WTC11 (cell line): Measurements from ENCODE around the gene OR2V2. TPM values are rescaled to one million over a fixed set of nuclear protein-coding genes. Genes with fewer than 3 reads are reported as not detected.

Experiments
- ATAC-seq: fragments of 200-7000 bp; cut with Tn5 transposase; 2 replicates; pipeline ENCODE4 v1.10.0; 2021; ENCODE audit warnings: mild to moderate bottlenecking, moderate library complexity
- CTCF ChIA-PET: fragments of 300-600 bp; sonication (Branson Sonifier 250); formaldehyde crosslinking; loops from one replicate; lab custom pipeline; 2021; ENCODE audit warnings: antibody characterized with exemption; lab: Charles Lee
- POLR2A ChIA-PET: fragments of 350-600 bp; sonication (Branson Sonifier 250); formaldehyde crosslinking; loops from one replicate; lab custom pipeline; 2021; ENCODE audit warnings: antibody characterized with exemption; lab: Charles Lee
- DNase-seq: peaks from one replicate; pipeline ENCODE4 v3.0.0; 2021; ENCODE audit warnings: low spot score
- H3K27ac Mint-ChIP-seq: 2 replicates; pipeline ENCODE4 v1.8.0; 2021; ENCODE audit warnings: mixed read lengths
- H3K27me3 Mint-ChIP-seq: 2 replicates; pipeline ENCODE4 v1.8.0; 2021; ENCODE audit warnings: low read depth, mild to moderate bottlenecking, moderate library complexity, mixed read lengths
- H3K36me3 Mint-ChIP-seq: 2 replicates; pipeline ENCODE4 v1.8.0; 2021; ENCODE audit warnings: mixed read lengths
- H3K4me1 Mint-ChIP-seq: 2 replicates; pipeline ENCODE4 v1.8.0; 2022; ENCODE audit warnings: mixed read lengths
- H3K4me3 Mint-ChIP-seq: 2 replicates; pipeline ENCODE4 v1.8.0; 2021; ENCODE audit warnings: mild to moderate bottlenecking, moderate library complexity, mixed read lengths
- H3K9me3 Mint-ChIP-seq: 2 replicates; pipeline ENCODE4 v1.8.0; 2021; ENCODE audit warnings: mixed read lengths
- ESRRA ChIP-seq: sonication (generic); formaldehyde crosslinking; IDR thresholded peaks from 2 replicates; pipeline ENCODE4 v1.8.1; 2022; ENCODE audit warnings: mild to moderate bottlenecking, missing genetic modification reagents, borderline replicate concordance
- FOXJ3 ChIP-seq: sonication (generic); formaldehyde crosslinking; IDR thresholded peaks from 2 replicates; pipeline ENCODE4 v1.9.0; 2021; ENCODE audit warnings: missing genetic modification reagents, mild to moderate bottlenecking, borderline replicate concordance
- KAT7 ChIP-seq: sonication (generic); formaldehyde crosslinking; IDR thresholded peaks from 2 replicates; pipeline ENCODE4 v1.8.1; 2023; ENCODE audit warnings: missing genetic modification reagents, mild to moderate bottlenecking, borderline replicate concordance
- NFE2L1 ChIP-seq: sonication (generic); formaldehyde crosslinking; IDR thresholded peaks from 2 replicates; pipeline ENCODE4 v1.8.1; 2023; ENCODE audit warnings: missing genetic modification reagents
- NR1H2 ChIP-seq: sonication (generic); formaldehyde crosslinking; IDR thresholded peaks from 2 replicates; pipeline ENCODE4 v1.9.0; 2021; ENCODE audit warnings: mild to moderate bottlenecking, moderate library complexity, missing genetic modification reagents
- NR2C2 ChIP-seq: sonication (generic); formaldehyde crosslinking; IDR thresholded peaks from 2 replicates; pipeline ENCODE4 v1.8.0; 2022; ENCODE audit warnings: mild to moderate bottlenecking, missing genetic modification reagents
- RORB ChIP-seq: fragments of 250-450 bp; sonication (Bioruptor Pico); IDR thresholded peaks from 2 replicates; pipeline ENCODE4 v1.9.0; 2021; ENCODE audit warnings: mild to moderate bottlenecking
- SMAD4 ChIP-seq: sonication (generic); formaldehyde crosslinking; IDR thresholded peaks from 2 replicates; pipeline ENCODE4 v1.8.0; 2022; ENCODE audit warnings: mild to moderate bottlenecking, missing genetic modification reagents
- ZNF121 ChIP-seq: sonication (generic); formaldehyde crosslinking; IDR thresholded peaks from 2 replicates; pipeline ENCODE4 v1.8.0; 2023; ENCODE audit warnings: missing genetic modification reagents
- ZNF219 ChIP-seq: sonication (generic); formaldehyde crosslinking; IDR thresholded peaks from 2 replicates; pipeline ENCODE4 v1.8.0; 2023; ENCODE audit warnings: missing genetic modification reagents, mild to moderate bottlenecking, borderline replicate concordance
- ZNF671 ChIP-seq: fragments of 250-450 bp; sonication (Bioruptor Pico); IDR thresholded peaks from 2 replicates; pipeline ENCODE4 v1.8.0; 2021; ENCODE audit warnings: mild to moderate bottlenecking
- total RNA-seq: library from RNA; stranded (reverse); gene quantifications from 3 replicates; pipeline ENCODE4 v1.2.3, GENCODE V29; 2021
- TF ChIP-seq, protein P1 (sequence below): fragments of 250-450 bp; sonication (Bioruptor Pico); conservative IDR thresholded peaks from 2 replicates; pipeline ENCODE4 v1.9.0; 2021; ENCODE audit warnings: mild to moderate bottlenecking
- TF ChIP-seq, protein P2 (sequence below): sonication (generic); formaldehyde crosslinking; IDR thresholded peaks from 2 replicates; pipeline ENCODE4 v1.8.1; 2023; ENCODE audit warnings: mild to moderate bottlenecking, missing genetic modification reagents
- TF ChIP-seq, protein P3 (sequence below): sonication (generic); formaldehyde crosslinking; IDR thresholded peaks from 2 replicates; pipeline ENCODE4 v1.8.0; 2023; ENCODE audit warnings: missing genetic modification reagents
- TF ChIP-seq, protein P4 (sequence below): fragments of 200-600 bp; IDR thresholded peaks from 2 replicates; pipeline ENCODE4 v1.8.0; 2022; ENCODE audit warnings: antibody characterized with exemption
- TF ChIP-seq, protein P5 (sequence below): fragments of 250-450 bp; sonication (Bioruptor Pico); IDR thresholded peaks from 2 replicates; pipeline ENCODE4 v2.1.2; 2022; ENCODE audit warnings: mild to moderate bottlenecking, moderate library complexity
- TF ChIP-seq, protein P6 (sequence below): sonication (generic); formaldehyde crosslinking; IDR thresholded peaks from 2 replicates; pipeline ENCODE4 v1.8.1; 2022; ENCODE audit warnings: missing genetic modification reagents, borderline replicate concordance
- TF ChIP-seq, protein P7 (sequence below): sonication (generic); formaldehyde crosslinking; IDR thresholded peaks from 2 replicates; pipeline ENCODE4 v1.8.0; 2022; ENCODE audit warnings: missing genetic modification reagents

Gene OR2V2
- total RNA-seq, 1 experiment from 2014 or later = not detected

DNA sequence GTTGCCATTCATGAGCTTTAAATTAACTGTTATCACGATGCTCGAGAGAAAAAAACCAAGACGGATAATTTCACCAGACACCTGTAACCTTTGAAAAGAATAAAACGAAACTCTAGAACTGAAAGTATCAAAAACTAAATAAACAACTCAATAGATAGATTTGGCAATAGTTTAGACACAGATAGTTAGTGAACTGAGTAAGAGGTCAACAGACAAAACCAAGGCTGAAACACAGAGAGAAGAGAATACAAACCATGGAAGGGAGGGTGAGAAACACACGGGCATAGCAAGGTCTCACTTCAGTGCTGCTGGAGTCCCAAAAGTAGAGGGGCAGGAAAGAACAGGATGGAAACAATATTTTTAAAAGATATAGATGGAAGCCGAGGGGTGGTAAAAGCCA lies 13.1 kb upstream of the OR2V2 start:
- ATAC-seq = no peak
- TF ChIP-seq, protein P1, sequence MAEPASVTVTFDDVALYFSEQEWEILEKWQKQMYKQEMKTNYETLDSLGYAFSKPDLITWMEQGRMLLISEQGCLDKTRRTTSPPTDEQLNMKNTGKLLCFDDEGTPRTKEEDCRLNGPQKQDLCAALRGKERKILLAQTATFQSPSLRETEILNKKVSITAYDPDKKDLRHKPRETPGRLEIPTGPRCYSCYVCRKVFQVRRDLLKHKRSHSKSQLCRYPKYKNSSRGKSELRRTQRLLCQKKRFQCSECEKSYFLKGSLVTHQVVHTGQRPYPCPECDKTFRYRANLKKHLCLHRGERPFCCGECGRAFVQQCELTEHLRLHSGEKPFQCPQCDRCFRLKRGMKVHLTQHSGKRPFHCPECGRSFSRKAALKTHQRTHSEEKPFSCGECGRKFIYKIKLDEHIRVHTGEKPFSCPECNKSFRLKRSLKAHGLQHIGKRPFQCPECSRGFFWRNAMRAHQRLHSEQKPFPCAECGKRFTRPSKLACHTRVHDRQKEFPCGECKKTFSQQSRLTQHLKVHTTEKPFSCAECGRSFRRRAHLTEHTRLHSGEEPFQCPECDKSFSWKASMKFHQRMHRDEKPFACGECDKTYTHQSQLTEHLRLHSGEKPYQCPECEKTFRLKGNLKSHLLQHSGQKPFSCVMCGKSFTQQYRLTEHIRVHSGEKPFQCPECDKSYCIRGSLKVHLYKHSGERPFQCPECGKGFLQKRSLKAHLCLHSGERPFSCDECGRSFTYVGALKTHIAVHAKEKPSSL = no peak
- TF ChIP-seq, protein P2, sequence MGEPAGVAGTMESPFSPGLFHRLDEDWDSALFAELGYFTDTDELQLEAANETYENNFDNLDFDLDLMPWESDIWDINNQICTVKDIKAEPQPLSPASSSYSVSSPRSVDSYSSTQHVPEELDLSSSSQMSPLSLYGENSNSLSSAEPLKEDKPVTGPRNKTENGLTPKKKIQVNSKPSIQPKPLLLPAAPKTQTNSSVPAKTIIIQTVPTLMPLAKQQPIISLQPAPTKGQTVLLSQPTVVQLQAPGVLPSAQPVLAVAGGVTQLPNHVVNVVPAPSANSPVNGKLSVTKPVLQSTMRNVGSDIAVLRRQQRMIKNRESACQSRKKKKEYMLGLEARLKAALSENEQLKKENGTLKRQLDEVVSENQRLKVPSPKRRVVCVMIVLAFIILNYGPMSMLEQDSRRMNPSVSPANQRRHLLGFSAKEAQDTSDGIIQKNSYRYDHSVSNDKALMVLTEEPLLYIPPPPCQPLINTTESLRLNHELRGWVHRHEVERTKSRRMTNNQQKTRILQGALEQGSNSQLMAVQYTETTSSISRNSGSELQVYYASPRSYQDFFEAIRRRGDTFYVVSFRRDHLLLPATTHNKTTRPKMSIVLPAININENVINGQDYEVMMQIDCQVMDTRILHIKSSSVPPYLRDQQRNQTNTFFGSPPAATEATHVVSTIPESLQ (CRISPR knock-in tag) = no peak
- TF ChIP-seq ZNF219 (CRISPR knock-in tag) (no peak), NFE2L1 (CRISPR knock-in tag) (no peak)
- TF ChIP-seq, protein P3, sequence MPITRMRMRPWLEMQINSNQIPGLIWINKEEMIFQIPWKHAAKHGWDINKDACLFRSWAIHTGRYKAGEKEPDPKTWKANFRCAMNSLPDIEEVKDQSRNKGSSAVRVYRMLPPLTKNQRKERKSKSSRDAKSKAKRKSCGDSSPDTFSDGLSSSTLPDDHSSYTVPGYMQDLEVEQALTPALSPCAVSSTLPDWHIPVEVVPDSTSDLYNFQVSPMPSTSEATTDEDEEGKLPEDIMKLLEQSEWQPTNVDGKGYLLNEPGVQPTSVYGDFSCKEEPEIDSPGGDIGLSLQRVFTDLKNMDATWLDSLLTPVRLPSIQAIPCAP (CRISPR knock-in tag) = no peak
- Mint-ChIP-seq H3K27ac (no peak overlapping the region), H3K27me3 (peaks cover 7% of the 10 kb centered on the region; the same call in 1 of the 2 replicates), H3K4me3 (no peak overlapping the region), H3K9me3 (peaks cover 3% of the 10 kb centered on the region; the same call in 1 of the 2 replicates), H3K4me1 (no peaks in the 10 kb centered on the region), H3K36me3 (no peaks in the 10 kb centered on the region)
- no peak for DNase-seq
- ChIA-PET CTCF (interaction anchor here (0.8 to 1.7 kb wide), 2 partner anchors 350 to 515 kb away, joined by 3 read pairs; no protein-coding TSS in a partner anchor), POLR2A (no interaction called here)

DNA sequence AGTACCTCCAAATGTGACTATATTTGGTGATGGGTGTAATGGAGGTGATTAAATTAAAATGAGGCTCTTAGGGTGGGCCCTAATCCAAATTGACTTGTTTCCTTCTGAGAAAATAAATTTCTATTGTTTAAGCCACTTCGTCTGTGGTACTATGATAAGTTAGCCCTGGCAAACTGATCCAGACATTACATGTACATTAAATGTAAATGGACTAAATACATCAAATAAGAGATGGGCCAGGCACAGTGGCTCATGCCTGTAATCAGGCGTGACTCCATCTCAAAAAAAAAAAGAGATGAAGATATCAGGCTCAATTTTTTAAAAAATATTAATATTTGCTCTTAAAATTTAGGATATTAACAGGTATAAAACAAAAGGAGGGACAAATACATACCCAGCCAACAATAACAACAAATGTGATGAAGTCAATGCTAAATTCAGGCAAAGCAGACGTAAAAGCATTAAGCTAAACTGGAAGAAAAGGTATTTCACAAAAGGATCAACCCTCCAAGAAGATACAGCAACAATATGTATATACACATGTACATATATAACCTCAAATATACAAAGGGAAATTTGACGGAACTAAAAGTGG lies 10.9 kb upstream of the OR2V2 start:
- ChIA-PET CTCF (no interaction called here), POLR2A (no interaction called here)
- ATAC-seq = no peak
- Mint-ChIP-seq H3K27me3 (peaks cover 6% of the 10 kb centered on the region; the same call in 1 of the 2 replicates), H3K27ac (no peak overlapping the region), H3K4me1 (no peaks in the 10 kb centered on the region), H3K36me3 (no peaks in the 10 kb centered on the region)
- no peak for DNase-seq
- TF ChIP-seq SMAD4 (CRISPR knock-in tag) (no peak), KAT7 (no peak), NR2C2 (CRISPR knock-in tag) (no peak), FOXJ3 (CRISPR knock-in tag) (no peak), ZNF121 (no peak)
- TF ChIP-seq, all 79 proteins: peak for 0
- H3K4me3 Mint-ChIP-seq = no peak overlapping the region
- H3K9me3 Mint-ChIP-seq = peaks cover 3% of the 10 kb centered on the region; the same call in 1 of the 2 replicates

DNA sequence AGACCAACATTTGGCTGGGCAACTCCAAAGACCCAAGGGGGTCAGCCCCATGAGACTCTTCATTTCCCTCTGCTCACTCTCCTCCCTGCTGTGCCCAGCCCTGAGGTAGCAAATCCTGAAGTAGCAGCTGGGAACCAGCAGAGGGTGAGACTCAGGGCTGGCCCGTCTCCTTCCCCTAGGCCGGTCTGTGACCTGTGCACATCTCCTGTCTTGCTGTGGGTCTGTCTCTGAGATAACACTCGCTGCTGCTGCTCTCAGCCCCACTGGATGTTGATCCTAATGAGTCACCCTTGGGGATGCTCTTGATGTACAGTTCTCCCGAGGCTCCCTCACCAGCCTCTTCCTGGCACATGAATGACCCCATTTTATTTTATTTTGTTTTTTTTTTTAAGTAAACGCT lies 9.1 kb upstream of the OR2V2 start:
- H3K9me3 Mint-ChIP-seq = peaks cover 9% of the 10 kb centered on the region
- 0 out of 2 replicates have a peak, but pooled peaks cover under 1% of the 10 kb centered on the region for H3K36me3 Mint-ChIP-seq
- peaks cover 3% of the 10 kb centered on the region for H3K27me3 Mint-ChIP-seq
- ATAC-seq (peak; percentile 94), DNase-seq (peak; percentile 39)
- CTCF ChIA-PET = interaction anchor here (0.5 to 1.8 kb wide), 15 partner anchors 8 to 352 kb away, joined by 3 to 7 read pairs (median 4); partner anchors contain the start of gene OR2V2
- TF ChIP-seq, protein P4, sequence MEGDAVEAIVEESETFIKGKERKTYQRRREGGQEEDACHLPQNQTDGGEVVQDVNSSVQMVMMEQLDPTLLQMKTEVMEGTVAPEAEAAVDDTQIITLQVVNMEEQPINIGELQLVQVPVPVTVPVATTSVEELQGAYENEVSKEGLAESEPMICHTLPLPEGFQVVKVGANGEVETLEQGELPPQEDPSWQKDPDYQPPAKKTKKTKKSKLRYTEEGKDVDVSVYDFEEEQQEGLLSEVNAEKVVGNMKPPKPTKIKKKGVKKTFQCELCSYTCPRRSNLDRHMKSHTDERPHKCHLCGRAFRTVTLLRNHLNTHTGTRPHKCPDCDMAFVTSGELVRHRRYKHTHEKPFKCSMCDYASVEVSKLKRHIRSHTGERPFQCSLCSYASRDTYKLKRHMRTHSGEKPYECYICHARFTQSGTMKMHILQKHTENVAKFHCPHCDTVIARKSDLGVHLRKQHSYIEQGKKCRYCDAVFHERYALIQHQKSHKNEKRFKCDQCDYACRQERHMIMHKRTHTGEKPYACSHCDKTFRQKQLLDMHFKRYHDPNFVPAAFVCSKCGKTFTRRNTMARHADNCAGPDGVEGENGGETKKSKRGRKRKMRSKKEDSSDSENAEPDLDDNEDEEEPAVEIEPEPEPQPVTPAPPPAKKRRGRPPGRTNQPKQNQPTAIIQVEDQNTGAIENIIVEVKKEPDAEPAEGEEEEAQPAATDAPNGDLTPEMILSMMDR = no peak
- TF ChIP-seq NFE2L1 (CRISPR knock-in tag) = no peak
- TF ChIP-seq ZNF671 (CRISPR knock-in tag) = no peak
- TF ChIP-seq ESRRA = no peak
- TF ChIP-seq, protein P5, sequence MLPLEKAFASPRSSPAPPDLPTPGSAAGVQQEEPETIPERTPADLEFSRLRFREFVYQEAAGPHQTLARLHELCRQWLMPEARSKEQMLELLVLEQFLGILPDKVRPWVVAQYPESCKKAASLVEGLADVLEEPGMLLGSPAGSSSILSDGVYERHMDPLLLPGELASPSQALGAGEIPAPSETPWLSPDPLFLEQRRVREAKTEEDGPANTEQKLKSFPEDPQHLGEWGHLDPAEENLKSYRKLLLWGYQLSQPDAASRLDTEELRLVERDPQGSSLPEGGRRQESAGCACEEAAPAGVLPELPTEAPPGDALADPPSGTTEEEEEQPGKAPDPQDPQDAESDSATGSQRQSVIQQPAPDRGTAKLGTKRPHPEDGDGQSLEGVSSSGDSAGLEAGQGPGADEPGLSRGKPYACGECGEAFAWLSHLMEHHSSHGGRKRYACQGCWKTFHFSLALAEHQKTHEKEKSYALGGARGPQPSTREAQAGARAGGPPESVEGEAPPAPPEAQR (CRISPR knock-in tag) = no peak
- TF ChIP-seq, protein P6, sequence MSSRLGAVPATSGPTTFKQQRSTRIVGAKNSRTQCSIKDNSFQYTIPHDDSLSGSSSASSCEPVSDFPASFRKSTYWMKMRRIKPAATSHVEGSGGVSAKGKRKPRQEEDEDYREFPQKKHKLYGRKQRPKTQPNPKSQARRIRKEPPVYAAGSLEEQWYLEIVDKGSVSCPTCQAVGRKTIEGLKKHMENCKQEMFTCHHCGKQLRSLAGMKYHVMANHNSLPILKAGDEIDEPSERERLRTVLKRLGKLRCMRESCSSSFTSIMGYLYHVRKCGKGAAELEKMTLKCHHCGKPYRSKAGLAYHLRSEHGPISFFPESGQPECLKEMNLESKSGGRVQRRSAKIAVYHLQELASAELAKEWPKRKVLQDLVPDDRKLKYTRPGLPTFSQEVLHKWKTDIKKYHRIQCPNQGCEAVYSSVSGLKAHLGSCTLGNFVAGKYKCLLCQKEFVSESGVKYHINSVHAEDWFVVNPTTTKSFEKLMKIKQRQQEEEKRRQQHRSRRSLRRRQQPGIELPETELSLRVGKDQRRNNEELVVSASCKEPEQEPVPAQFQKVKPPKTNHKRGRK (CRISPR knock-in tag) = no peak
- no peak for TF ChIP-seq NR1H2
- TF ChIP-seq RORB = no peak
- TF ChIP-seq, protein P7, sequence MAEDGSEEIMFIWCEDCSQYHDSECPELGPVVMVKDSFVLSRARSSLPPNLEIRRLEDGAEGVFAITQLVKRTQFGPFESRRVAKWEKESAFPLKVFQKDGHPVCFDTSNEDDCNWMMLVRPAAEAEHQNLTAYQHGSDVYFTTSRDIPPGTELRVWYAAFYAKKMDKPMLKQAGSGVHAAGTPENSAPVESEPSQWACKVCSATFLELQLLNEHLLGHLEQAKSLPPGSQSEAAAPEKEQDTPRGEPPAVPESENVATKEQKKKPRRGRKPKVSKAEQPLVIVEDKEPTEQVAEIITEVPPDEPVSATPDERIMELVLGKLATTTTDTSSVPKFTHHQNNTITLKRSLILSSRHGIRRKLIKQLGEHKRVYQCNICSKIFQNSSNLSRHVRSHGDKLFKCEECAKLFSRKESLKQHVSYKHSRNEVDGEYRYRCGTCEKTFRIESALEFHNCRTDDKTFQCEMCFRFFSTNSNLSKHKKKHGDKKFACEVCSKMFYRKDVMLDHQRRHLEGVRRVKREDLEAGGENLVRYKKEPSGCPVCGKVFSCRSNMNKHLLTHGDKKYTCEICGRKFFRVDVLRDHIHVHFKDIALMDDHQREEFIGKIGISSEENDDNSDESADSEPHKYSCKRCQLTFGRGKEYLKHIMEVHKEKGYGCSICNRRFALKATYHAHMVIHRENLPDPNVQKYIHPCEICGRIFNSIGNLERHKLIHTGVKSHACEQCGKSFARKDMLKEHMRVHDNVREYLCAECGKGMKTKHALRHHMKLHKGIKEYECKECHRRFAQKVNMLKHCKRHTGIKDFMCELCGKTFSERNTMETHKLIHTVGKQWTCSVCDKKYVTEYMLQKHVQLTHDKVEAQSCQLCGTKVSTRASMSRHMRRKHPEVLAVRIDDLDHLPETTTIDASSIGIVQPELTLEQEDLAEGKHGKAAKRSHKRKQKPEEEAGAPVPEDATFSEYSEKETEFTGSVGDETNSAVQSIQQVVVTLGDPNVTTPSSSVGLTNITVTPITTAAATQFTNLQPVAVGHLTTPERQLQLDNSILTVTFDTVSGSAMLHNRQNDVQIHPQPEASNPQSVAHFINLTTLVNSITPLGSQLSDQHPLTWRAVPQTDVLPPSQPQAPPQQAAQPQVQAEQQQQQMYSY (CRISPR knock-in tag) = no peak
- no peaks in the 10 kb centered on the region for H3K4me1 Mint-ChIP-seq
- no peak overlapping the region for H3K27ac Mint-ChIP-seq
- no peak overlapping the region for H3K4me3 Mint-ChIP-seq
- POLR2A ChIA-PET = no interaction called here
